ENCODE data around the gene G6PC1.
"Not testable (repeated sequence)": the region's sequence is repeated elsewhere in the genome, so short reads cannot be mapped to it uniquely, and the experiment has no call there.

GRCh38 chr17:42915288-42915687 is 14.7 kb downstream of the G6PC1 start:
- not testable (repeated sequence) for TF ChIP-seq CTCF (IDR thresholded peaks at IDR 0.05); POLR2A (IDR thresholded peaks at IDR 0.05; ENCODE audit: low read depth)
